D341Med (cell line): Measurements from ENCODE around the gene ZSCAN29.
"Not testable (repeated sequence)": the region's sequence is repeated elsewhere in the genome, so short reads cannot be mapped to it uniquely, and the experiment has no call there.

ENCODE experiments used
- DNase-seq: peaks from one replicate; pipeline ENCODE4 v3.0.0; 2012; ENCODE audit warnings: low spot score

Gene ZSCAN29

DNA sequence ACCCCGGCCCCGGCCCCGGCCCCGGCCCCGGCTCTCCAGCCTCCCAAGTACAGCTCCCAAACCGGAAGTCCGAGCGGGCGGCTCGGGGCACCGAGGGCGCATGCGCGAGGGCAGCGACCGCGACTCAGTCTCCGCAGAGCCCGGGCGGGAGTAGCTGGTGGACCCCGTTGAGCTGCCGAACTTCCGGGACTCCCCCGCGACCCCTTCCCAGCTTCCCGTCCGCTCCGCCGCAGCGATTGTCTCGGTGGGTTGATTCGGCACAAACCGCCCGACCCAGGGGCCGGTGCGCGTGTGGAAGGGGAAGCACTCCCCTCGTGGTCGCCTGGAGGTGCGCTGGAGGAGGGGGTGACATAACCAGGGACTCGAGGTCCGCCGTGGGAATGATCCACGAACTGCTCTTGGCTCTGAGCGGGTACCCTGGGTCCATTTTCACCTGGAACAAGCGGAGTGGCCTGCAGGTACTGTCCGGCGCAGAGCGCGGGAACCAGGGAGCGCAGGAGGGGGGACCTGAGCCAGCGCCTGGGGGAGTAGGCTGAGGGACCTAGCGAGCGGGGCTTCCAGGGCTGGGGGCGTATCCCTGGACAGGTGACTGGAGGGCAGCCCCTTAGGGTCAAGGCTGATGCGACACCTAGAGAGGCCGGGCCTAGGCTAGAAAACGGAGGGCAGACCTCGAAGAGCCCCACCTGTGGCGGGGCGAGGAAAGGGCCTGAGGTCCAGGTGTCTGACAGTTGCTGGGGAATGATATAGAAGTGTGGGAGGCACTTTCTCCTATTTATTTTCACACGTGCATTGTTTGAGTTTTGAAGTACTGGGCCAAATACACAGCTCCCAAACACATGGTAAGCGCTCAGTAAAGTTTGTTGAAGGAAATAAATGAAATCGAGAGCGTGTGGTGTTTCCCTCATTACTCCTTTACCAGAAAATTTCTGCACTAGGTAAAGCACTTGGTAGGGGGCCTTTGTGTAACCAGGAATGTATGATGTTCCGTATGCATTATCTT, at the start of gene ZSCAN29, which contains the start of gene TUBGCP4:
TSS of gene ZSCAN29 (minus strand) at position 69 of the 1,000 bp plus-strand sequence. CDS start 1,130 bp downstream, outside the sequence.
TSS of gene TUBGCP4 (plus strand) at position 127 of the 1,000 bp plus-strand sequence. CDS start at position 381, 254 bp downstream.
- peak; percentile 99 for DNase-seq

DNA sequence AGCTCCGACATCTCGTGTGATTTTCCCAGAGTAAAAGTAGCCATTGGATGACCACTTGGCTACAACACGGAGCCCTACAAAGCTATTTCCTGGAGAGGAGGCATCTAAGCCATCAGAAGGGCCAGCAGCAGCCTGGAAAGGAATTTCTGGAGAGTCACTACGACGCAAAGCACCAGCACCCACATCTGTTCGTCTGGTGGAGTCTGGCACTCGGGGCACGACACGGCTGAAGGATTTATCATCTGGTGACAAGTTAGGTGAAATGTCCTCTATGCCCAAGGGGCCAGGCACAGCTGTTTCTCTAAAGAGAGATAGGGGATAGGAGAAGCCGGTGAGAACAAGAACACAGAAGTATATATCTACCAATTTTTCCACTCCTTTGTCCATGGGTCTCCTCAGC, 49.6 kb upstream of the ZSCAN29 start:
- DNase-seq, result no peak

DNA sequence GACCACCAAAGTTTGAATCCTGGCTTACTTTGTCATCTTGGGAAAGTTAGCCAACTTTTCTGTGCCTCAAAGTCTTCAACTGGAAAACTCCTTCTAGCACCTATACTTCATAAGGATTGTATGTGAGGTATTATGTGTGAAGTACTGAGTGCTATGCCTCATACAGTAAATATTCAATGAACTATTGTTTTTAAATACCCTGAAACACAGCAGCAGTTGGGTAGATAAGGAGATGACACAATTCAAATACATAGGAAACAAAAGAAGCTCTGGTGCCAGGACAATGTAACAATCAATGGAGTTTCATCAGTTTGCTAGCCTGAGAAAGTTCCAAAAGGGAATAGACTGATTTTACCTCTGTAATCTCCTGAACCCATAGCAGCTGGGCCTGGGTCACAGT, 43.4 kb upstream of the ZSCAN29 start:
- no peak for DNase-seq

DNA sequence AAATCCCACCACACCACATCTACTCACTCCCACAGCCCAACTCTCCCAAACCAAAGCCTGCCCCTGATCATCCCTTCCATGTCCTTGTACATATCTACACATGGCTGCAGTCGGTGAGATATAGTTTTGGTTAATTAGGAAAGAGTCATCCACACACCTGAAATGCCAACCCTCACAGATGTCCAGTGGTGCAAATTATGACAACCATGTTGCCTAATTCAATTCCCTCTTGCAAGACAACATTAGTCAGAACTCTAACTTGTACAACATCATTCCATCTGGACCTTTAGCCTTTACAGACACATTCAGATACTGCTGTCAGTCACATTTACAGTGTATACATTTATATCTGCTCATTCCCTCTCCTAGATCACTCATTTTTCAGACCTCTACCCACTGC, 41.3 kb upstream of the ZSCAN29 start:
- no peak for DNase-seq

DNA sequence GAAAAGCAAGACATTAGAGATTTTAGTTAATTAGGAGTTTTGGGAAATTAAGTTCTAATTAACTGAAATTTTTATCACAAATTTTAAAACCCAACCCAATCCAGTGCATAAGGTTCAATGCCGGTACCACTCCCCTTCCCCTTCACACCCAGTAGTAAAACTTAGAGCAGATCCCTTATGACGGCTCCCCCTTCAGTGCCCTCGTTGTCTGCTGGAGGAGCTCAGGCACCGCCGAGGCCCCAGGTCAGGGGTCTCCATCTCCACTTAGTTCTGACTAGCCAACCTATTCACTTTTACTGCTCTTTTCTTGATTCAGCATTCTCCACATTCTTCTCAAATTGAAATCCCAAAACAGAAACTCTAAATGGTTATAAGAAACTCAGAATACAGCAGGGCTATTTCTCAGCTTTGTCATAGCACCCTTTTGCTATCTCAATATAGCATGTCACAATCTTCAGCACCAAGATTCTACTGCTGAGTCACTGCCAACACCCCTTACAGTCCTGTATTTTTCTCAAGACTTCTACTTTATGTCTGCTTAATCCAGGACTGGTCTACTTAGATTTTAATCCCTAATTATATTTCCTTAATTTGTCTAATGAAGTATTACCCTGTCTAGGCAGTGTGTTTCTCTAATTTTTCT, 39.9 kb upstream of the ZSCAN29 start:
- no peak for DNase-seq

DNA sequence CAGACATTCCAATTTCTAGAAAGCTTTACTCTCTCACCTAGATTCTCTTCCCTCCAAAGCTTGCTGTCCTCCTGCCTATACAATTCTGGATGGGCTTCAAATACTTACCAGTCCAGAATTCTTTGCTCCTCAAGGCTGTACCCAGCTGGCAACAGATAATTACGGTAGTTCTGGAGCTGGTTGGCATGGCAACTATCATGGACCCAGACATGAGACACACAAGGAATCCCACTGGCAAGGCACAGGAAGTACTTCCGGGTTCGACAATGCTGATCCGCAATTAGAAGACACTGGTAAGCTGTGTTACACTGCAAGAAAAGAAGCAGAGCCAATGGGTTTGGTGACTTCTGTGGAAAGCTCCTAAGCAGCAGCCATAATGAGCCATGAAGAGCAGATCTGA, 37.9 kb upstream of the ZSCAN29 start:
- no peak for DNase-seq

DNA sequence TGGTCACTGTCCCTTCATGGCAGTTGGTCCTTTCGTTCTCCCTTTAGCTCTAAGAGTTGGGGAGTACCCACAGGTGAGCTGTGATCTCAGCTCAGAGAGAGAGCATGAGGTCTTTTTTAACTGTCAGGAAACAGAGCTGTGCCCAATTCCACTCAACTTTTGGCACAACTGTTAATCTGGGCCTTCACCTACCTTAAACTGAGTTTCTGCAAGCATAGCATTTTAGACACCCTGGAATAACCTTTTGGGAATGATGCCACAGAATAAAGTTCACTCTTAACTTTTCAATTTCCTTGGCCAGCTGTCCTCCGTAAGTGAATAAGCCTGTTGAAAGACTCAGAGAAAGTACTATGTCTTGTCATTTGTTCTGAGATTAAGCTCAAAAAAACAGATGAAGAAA, 36.0 kb upstream of the ZSCAN29 start:
- no peak for DNase-seq

DNA sequence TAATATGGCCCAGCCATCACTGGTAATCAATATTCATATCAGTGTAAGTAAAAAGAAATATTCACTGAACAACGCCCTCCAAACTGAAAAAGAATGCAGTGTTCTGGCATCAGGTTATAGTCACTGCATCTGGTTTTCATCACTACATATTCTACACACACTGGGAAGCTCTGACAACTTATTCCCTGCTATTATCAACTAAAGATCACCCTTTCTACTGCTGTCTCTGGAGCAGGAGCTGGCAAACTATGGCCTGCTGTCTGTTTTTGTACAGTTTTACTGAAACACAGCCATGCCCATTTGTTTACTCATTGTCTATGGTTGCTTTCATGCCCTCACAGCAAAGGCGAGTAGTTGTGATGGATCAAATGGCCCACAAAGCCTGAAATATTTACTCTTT, 35.3 kb upstream of the ZSCAN29 start:
- no peak for DNase-seq

DNA sequence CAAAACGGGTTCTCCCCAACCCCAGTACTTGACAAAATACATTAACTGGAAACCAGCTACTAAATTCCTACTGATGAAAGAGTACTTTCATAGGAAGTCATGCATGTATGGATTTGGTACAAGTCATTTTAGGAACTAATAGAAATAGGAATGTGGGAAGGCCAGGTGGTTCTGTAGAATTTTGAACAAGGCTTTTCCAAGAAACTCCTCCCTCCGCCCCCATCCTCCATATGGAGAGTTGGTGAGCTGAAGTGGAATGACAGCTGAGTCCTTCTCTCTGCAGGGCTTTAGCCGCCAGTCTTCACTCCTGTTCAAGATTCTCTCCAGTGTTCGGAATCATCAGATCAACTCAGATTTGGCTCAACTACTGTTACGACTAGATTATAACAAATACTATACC, 33.3 kb upstream of the ZSCAN29 start:
- DNase-seq, result no peak

DNA sequence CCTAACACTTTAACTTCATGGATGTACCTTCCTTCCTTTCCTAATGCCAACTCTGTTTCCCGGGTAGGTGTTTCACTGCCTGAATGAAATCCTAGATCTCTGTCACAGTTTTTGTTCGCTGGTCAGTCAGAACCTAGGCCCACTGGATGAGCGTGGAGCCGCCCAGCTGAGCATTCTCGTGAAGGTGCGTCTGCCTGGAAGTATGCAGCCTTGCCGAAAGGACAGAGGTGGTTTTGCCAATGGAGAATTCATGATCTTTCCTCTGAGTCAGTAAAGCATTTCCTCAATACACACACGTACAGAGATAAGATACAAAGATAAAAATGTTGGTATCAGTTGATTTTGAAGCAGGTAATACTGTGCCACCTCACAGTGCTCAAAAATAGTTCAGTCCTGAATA, 32.8 kb upstream of the ZSCAN29 start:
- no peak for DNase-seq

DNA sequence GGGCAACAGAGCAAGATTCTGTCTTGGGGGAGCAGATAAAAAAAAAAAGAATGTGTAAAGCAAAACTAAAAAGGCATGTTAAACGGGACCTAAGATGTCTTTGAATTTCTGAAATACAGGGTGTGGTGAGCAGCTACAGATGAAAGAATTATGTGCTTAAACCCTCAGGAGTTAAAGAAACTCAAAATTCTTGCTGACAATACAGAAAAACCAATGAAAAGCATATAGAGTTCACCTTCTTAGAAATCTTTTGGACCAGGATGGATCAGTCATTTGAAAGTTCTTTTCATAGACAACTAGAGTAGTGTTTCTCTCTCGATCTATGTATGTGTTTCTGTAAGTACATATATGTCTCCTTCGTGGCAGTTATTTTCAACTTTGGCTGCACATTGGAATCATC, 31.4 kb upstream of the ZSCAN29 start:
- DNase-seq, result no peak

DNA sequence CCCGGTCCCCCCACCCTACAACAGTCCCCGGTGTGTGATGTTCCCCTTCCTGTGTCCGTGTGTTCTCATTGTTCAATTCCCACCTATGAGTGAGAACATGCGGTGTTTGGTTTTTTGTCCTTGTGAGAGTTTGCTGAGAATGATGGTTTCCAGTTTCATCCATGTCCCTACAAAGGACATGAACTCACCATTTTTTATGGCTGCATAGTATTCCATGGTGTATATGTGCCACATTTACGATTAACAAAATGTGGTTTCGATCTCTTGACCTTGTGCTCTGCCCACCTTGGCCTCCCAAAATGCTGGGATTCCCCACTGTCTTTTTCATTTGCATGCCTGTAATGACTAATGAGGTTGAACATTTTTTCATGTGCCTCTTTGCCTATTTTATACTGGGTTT, 22.7 kb upstream of the ZSCAN29 start:
- not testable (repeated sequence) for DNase-seq

DNA sequence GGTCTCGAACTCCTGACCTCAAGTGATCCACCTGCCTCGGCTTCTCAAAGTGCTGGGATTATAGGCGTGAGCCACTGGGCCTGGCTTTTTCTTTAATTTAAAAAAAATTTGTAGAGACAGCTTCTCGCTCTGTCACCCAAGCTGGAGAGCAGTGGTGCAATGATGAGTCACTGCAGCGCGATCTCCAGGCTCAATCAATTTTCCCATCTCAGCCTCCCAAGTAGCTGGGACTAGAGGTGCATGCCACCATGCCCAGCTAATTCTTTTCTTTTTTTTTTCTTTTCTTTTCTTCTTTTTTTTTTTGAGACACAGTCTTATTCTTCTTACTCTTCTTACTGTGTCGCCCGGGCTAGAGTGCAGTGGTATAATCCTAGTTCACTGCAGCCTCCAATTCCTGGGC, 19.9 kb upstream of the ZSCAN29 start:
- DNase-seq, result no peak

DNA sequence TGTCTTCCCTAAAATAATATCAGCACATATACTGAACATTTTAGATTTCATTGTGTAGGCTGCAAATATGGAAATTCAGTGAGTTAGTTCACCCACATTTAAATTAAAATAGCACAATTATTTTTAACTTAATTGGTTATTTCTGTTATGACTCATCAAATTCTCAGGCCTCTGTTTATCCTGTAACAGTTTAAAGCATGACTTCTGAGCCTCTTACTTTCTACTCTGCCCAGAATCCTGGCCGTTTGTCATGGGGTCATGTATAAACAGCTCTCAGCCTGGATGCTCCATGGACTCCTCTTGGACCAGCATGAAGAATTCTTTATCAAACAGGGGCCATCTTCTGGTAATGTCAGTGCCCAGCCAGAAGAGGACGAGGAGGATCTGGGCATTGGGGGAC, 12.2 kb upstream of the ZSCAN29 start:
- no peak for DNase-seq

DNA sequence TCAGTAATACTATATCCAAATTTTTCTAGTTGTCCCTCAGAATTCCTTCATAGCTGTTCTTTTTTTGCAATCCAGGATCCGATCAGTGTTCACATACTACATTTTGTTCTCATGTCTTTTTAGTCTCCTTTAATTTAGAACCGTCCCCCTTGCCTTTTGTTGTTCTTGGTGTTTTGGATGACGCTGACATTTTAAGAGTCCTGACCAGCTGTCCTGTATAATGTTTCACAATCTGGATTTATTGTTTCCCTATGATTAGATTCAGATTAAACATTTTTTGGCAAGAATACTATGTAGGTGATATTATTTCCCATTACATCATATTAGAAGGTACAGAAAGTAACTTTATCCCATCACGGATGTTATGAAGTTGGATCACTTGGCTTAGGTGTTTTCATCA, 11.5 kb upstream of the ZSCAN29 start:
- no peak for DNase-seq

DNA sequence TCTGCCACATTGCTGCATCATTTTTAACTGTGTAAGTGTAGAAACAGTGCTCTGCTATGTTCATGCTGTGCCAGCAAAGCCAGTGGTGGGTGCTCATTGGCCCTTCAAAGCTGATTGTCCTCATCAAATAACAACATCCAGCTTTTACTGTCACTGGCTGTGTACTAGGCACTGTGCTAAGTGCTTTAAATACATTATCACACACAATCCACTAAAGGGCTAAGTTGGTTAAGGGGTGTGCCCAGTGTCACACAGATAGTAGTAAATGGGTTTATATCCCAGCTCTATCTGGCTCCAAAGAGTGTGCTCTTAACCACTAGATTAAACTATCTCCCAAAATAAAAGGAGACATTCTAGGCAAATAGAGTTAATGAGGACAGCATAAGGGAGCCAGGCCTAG, 7.8 kb upstream of the ZSCAN29 start:
- DNase-seq, result no peak

DNA sequence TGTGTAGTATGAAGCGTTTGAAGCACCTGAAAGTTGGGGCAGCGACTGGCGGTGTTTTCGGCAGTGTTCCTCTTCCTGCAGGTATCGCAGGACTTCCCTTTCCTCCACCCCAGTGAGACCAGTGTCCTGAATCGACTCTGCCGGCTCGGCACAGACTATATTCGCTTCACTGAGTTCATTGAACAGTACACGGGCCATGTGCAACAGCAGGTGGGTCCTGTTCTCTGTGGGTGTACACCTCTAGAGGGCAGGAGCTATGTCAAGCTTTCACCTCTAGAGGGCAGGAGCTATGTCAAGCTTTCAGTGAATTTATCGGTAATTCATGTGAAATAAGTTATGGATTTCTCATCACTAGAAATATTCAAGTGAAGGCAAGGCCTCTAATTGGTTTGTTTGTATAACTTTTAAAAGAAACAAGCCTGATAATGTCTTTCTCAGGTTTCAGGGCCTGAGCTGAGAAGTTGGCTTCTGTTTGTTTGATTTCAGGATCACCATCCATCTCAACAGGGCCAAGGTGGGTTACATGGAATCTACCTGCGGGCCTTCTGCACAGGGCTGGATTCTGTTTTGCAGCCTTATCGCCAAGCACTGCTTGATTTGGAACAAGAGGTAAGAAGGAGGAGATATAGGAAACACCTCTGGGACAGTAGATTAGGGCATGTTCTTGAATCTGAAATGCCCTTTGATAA, 5.3 kb upstream of the ZSCAN29 start:
- DNase-seq, result peak; percentile 64

DNA sequence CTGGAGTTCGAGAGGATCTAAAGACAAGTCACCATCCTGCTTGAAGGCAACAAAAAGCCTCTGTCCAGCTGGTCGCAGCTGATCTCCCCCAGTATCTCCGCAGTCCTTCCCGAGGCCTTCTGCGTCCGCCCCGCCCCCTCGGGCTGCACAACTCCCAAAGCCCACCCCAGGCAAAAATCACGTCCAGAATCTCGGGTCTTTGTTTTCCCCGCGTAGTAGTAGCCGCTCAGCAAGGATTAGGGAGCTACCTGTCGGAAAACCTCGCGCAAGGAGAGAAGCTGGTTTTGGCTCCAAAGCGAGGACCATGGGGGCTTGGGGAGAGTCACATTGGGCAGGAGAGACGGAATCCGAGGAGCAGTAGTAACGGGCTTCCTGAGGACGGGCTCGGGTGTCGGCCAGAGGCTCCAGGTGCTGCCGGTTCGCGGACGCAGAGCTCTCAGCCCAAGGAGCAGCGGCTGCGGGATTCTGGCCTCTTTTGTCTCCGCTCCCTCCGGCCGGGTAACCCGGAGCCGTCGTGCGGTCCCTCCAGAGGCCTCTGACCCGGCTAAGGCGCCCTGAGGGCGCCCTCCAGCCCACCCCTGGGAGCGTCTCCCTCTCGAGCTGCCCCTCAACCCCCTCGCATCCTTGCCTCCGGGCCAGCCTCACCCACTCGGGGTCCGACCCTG, 401 bp downstream of the ZSCAN29 start:
- no peak for DNase-seq

DNA sequence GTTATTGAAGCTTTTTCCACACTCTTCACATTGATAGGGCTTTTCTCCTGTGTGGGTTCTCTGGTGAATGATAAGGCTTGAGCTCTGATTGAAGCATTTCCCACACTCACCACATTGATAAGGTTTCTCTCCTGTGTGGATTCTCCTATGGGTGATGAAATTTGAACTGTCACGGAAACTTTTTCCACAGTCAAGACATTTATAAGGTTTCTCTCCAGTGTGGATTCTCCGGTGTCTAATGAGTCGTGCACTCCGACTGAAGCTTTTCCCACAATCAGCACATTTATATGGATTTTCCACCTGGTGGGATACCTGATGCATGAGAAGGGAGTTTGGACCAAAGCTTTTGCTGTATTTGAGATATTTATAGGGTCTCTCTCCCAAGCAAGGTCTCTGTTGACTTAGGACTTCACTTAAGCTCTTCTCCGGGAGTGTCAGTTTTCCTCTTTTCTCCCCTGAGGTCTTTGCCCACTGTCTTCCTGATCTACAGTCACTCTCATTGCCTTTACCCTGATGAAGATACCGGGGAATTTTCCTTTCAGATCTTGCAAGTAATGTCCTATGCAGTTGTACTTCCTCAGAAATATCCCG, 9.4 kb downstream of the ZSCAN29 start:
- DNase-seq, result no peak

DNA sequence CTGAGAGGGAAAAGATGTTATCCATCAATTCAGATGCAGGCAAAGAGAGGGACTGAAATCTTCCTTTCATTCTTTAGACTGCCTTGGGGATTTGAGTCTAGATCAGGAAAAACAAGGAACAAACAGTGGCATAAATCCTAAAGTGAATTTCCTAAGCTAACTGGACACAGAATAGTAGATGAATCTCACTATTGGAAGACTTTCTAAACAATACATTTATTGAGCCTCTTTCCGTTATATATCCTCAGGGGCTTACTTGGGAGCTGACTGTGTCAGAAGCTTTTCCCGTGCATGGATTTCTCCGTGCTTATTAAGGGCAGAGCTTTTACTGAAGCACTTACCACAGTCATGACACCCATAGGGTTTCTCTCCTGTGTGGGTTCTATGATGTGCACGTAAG, 10.0 kb downstream of the ZSCAN29 start:
- DNase-seq, result no peak

DNA sequence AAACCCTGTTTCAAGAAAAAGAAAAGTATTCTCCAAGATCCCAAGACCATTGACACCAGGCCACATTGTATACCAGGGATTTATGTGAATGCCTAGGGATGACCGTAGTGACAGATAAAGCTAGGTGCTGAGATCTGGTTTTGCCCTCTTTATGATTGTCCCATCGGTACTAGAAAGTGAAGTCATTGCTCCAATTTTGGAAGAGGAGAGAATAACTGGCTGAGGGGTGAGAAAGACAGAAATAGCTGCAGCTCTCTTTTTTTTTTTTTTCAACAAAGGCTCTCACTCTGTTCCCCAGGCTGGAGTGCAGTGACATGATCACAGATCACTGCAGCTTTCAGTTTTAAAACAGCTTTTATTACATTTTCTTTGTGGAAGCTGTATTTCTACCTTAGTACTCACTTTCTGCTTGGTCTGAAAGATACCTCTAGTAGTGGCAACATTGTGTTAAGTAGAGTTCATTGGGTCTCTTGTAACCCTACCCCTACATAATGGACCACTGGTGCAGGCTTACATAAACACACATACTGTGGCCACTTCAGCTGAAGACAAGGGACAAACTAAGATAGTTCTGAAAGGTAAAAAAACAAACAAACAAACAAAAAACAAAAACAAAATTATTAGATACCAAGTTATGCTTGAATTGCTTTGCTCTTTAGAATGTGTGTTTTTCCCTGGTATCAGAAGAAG, 18.0 kb downstream of the ZSCAN29 start:
- DNase-seq, result no peak
